Muscle of back (tissue), 11 donors: Measurements from ENCODE around the gene MPPED2. TPM values are rescaled to one million over a fixed set of nuclear protein-coding genes. Genes with fewer than 3 reads are reported as not detected.

Source experiments
- DNase-seq, 3 donors: peaks; one replicate each; pipeline versions ENCODE4 v3.0.0 to v3.0.0-alpha.2; 2013
- polyA plus RNA-seq, 10 donors: library from polyadenylated mRNA; unstranded; fragments of 120-200 nt; gene quantifications; one replicate each; pipeline ENCODE4 v1.2.1, GENCODE V29; 2013; ENCODE audit not compliant: insufficient read length in 10 of 10

Gene MPPED2
- polyA plus RNA-seq, 10 donors, result 4.1 to 10.0 (median 7.9) TPM

- no peak for DNase-seq
These were observed 165.8 kb downstream of the MPPED2 start for GRCh38 chr11:30420233-30420787.

DNA sequence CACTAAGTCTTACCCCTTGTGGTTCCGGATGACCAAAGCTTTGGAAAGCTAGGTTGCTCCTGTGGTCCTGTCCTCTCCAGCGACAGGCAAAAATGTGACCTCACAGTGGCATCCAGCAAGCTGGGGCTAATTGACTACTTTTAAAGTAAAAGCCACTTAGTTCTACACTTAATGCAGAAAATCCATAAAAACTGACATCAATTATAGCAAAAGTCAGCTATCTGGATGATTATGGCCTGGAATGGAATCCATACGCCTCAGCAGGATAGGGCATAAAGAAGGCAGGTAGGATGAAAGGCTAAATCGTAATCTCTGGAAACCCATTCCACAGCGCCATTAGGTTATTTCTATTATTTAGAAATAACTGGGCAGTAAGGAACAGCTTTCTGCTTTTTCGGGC is 171.3 kb downstream of the MPPED2 start:
- no peak for DNase-seq

GRCh38 chr11:30414244-30414643 is 171.9 kb downstream of the MPPED2 start:
- DNase-seq, result no peak

DNA sequence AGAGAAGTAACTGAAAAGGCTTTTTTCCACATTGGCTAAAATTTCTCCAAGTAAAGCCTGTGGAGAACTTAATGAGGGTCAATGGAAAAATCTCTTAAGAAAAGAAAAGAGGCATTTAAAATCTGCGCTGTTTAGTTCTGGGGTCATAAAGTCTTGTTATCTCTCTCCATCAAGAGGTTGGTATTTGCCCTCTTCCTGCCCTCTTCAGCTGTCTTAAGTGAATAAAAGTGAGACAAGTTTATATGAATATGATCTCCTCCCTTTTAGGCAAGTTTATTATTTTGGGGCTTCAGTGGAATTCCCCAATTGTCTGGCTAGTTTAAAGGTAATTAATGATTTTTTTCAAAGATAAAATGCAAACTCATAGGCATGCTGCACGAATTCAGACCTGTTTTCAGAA is 173.6 kb downstream of the MPPED2 start:
- no peak for DNase-seq

GRCh38 chr11:30411383-30411782 is 174.8 kb downstream of the MPPED2 start:
- DNase-seq, result no peak

DNA sequence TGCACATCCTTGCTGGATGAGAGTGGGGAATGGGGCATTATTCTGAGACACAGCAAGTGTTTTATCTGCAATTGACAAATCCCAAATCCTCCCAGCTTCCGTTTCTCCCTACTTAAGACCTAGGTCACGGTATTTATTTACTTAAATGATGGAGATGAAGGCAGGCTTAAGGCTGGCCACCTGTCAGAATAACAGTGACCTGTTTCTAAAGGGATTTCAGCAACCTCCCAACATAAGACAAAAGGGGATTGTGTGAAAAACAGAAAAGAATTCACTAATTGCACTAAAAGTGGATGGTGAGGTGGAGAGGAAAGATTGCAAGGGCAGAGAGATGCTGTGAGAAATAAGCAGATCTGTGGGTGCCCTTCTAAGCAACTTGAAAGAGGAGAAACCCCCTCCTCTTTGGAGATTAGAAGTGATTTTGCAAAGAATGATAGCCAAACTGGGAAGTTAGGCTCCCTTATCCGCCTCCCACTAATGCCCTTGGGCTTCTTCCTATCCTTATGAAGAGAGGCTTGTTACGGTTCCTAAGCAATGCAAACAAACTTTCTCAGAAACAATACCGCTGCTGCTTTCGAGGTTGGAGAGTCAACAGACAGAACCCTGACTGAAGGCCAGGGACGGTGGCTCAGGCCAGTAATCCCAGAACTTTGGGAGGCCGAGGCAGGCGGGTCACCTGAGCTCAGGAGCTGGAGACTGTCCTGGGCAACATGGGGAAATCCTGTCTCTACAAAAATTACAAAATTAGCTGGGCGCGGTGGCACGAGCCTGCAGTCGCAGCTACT is 179.0 kb downstream of the MPPED2 start:
- DNase-seq, result peak in 1 of 3 donors; percentile 48

DNA sequence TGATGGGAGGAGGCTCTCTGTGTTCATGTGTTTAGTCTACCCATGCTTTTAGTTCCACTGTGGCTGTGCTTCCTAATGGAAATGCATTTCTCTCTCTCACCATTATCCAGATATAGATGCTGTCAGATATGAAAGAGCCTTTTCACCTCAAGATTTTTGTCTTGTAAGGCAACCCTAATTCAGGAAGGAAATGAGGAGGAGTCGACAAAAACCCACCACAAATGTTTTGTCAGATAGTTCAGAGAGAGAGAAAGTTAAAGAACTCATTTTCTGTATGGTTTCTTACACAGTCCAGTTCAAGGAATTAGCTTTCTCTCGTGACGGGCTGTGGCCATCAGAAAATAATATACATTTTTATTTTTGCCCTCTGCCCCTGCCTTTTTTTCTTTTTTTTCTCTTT is 180.8 kb downstream of the MPPED2 start:
- DNase-seq, result no peak

- DNase-seq, result no peak
These were observed 182.0 kb downstream of the MPPED2 start for GRCh38 chr11:30404136-30404535.

DNA sequence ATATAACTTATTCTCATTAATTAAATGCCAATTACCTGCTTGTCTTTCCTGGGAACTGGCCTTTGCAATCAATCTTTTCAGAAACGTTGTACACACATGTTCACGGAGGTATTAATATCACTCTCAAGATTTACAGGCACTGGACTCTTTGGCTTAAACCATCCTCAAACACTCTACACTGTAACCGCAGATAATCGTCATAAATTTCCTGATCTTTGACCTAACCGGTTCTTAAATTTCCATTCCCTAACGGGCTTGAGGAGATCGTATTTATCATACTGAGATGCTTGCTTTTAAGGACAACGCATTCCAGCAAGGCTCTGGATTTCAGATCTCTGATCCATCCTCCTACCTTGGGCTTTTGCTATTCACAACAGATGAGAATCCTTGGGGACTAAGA is 190.4 kb downstream of the MPPED2 start:
- no peak for DNase-seq

- DNase-seq, result no peak
These were observed 193.1 kb downstream of the MPPED2 start for GRCh38 chr11:30393012-30393411.

DNA sequence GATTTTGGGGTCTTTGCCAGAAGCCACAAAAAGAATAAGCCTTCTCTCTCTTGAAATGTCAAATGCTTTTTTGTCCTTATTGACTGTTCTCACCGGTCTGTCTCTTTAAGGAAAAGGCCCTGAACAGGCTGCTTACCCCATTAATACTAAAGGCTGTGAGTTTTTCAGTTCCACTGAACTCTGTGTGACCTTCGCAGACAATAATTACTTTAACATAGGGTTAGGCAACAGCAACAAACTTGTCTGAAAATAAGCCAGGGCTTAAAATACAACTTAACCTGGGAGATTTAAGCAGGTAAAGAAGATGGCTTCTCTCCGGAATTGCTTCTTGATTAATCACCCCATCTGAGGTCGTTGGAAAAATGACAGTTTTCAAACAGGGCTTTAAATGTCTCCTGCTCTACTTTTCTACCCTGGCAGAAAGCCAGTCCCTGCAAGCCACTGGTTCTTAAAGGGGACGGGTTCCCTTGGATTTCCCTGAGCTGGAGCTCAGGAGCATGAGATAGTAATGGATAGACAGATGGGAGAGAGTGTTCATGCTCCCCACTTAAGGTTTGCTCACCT is 193.8 kb downstream of the MPPED2 start:
- DNase-seq, result peak; percentile 8 to 81 (median 59)

GRCh38 chr11:30388957-30389356 is 197.2 kb downstream of the MPPED2 start:
- no peak for DNase-seq

DNA sequence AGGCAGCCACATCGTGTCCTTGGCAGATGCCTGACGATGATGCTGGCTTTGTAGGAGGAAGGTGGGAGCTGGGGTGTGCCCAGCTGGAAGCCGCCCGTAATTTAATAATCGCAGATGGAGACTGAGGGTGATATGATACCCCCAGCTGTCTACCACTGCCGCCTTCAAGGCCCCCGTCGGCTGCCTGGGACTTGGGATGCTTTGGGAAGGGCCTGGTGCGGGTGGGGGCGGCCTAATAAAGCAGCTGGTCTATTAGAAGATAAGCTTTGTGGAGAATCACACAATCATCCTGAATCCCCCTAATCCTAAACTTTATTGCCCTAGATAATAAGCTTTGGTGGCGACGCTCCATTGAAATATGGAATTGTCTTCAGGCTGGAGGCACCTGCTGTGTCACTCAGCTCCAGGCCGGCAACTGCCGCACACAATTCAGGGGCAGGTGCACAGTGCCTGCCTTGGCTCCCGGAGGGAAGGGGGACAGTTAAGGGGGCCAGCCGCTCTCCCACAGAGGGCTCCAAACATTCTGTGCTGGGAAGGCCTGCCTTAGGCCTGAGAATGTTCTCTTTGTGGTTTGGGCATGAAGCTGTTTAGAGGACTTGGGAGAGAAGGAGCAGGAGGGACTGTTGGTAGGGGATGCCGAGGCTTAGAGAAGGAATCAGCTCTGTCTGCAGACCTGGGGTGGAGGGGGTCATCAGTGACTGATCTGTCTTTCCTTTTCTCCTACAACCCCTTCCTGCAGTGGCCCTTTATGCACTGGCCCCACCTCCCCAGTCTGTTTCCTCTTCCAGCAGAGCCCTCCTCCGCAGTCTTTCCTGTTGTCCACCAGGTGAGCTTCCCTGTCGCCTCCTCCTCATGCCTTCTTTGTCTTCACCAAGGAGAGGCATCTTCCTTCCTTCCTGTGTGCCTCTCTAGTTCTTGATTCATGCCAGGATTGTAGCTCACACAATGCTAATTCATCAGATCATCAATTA is 198.0 kb downstream of the MPPED2 start:
- peak; percentile 33 to 50 (median 38) for DNase-seq

GRCh38 chr11:30381879-30382278 is 204.3 kb downstream of the MPPED2 start:
- no peak for DNase-seq

DNA sequence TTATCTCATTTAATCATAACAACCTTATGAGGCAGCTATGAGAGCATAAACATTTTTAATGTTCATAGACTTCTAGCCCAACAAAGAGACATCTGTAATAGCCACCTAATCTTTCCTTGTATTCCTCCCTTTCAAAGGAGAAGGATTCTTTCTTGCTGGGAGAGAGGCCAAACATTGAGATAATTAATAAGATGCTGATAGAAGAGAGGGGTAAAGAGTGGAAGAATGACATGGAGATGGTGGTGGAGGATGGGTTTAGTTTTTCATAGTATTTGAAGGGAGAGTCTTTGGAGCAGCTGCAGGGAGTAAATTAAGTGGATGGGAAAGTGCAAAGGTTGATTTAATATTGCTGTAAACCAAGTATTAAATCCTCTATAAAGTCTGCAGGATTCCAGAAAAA is 205.3 kb downstream of the MPPED2 start:
- DNase-seq, result no peak

- DNase-seq, result no peak
These were observed 208.8 kb downstream of the MPPED2 start for GRCh38 chr11:30377347-30377746.

DNA sequence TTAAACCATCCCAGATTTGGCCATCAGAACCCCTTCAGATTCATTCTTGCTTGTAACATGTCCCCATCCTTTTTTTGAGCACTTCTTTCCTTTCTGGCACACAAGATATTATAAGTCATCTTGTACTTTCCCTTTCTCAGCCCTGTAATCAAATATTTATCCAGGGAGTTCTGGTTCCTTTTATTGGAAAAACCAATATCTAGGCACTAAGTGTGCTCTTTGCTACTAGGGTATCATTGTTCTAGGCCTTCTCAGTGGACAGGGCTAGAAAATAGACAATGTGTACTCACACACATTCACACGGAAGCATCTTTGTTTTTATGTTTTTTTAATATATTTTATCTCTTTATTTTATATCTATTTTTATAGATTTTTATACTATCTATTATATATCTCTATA is 216.0 kb downstream of the MPPED2 start:
- no peak for DNase-seq

- no peak for DNase-seq
These were observed 217.8 kb downstream of the MPPED2 start for GRCh38 chr11:30368394-30368793.

DNA sequence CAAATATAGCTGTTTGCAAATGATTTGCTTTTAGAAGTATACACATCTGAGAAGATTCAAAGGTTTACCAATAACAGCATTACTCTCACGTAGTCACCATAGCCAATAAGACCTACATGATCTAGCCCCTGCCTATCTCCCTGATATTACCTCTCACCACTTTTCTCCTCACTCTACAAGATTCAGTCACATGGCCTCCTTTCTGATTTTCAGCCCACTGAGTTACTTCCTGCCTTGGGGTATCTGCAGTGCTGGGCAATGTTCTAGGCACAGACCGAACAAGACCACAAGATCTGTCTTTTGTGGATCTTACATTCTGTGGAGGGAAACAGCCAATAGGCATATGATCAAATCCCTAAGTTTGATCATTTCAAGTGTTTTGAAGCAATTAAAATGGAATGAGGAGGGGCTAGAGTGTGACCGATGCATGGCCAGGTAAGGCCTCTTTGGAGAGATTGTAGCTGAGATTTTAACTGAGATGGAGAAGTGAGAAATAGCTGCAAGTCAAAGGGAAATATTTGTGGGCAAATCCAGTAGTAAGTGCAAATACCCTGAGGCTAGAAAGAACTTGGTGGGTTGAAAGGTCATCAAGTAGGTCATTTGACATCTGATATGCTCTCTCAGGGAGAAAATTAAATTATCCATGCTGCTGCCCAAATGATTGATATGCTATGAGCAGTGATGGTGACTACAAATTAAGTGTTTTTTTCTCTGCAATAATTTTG is 220.2 kb downstream of the MPPED2 start:
- no peak for DNase-seq

DNA sequence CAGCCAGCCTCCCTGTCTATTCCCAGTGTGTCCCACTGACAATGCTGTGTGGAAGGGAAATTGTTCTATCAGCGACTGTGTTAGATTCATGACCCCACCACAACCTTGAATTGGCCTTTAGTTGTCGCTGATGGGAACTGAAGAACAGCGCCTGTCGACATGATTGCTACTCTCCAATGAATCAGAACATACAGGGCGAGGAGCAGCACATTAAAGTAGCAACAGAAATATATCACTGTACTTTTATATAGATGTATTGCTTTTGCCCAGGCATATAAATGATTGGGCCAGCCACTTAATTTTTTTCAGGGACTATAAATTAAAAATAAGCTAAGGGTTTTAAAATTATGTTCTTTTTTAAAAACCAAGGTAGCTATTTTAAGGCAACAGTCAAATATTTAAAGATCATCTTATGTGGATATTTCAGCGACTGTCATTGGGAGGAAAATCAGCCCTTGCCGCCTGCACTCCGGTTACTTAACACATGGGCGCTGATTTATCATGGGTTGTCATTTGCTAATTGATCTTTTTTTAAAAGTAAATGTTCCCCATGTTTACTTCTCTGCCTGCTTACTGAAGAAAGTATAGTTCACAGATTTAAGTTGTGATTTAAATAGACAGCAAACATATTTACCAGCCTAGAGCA is 221.2 kb downstream of the MPPED2 start:
- DNase-seq, result no peak
